Activated T-cell treated with anti-CD3 and anti-CD28 coated beads for 4 hours (primary cell): ENCODE results near the gene DDC.

Experiments used
- DNase-seq: peaks from one replicate; pipeline ENCODE4 v3.0.0-alpha.2; 2020

The DDC gene

DNA sequence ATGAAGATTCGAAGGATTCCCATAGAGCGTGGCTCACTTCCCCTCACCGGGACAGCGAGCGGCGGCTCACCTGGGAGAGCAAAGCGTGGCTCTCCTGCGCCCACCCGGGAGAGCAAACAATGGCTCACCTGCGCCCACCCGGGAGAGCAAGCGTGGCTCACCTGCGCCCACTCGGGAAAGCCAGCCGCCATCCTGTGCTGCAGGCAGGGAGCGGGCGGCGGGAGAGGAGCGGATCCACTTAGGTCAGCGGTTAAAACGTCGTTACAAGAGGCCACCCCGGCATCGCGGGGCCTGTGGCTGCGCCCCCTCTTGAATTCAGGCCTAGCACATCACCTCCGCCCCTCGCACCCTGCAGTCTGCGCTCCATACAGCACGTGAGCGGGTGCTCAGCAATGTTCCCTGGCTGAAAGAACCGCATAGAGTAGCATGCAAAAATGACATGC lies 114.6 kb downstream of the DDC start:
- no peak for DNase-seq

DNA sequence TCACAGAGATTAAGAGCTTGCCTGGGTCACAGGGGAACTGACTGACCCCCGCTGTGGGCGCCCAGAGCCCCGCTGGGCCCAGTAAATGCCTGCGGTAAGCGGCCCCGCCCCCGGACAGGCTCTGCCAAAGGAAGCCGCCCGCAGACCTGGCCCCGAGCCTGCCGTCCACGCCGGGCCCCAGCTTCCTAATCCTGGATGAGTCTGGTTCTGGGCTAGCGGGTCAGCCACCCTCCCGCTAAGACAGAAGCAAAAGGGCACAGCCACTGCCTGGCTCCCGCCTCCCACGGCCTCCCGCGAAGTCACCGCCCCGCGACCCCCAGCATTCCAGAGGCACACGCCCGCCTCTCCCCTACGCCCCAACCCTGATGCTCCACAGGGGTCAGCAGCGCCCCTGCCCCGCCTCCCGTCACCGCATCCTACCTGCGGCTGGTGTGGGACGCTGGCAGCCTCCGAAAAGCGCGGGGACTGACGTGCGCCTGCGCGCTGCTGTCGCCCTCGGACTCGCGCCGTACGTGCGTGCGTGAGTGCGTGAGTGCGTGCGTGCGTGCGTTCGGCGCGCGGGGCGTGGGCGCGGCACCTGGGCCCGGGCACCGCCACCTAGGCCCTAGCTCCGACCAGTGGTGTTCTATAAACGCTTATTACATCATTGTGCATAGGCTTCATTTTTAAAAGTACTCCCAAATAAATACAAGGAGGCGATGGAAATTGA lies 115.2 kb downstream of the DDC start, which contains the start of gene FIGNL1:
FIGNL1 (minus strand) TSS at position 470 of the 709 bp plus-strand sequence. CDS start 3,063 bp downstream, outside the sequence.
- DNase-seq: peak; percentile 75

DNA sequence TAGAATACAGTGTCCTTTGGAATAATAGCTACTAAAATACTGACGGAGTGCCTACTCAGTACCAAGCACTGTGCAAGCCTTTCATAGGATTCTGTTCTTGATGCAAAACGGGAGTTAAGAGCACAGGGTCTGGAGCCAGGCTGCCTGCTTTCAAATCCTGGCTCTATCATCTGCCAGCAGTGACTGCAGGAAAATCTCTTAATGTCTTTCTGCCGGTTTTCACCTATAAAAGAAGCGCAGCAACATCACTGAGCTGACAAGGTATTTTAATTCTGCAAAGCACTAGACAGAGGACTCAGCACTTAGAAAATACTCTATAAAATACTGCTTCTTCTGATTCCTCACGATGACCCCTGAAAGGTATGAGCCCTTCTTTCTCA lies 115.7 kb downstream of the DDC start:
- no peak for DNase-seq

DNA sequence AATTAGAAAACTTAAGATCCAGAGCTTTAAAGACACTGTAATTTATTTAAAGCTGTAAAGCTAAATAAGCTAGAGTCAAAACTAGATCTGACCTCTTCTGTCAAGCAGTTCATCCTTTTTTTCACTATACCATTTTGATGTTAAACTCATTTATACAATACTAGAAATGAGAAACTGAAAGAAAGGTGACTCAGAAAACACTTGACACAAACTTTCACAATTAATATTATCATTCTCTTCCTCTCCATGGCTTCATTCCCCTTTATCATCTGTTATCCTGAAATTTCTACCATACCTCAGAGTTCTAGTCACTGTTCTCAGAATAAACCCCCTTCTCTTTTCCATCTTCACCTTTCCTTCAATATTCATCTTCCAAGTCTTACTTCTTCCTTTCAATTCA lies 116.4 kb downstream of the DDC start:
- no peak for DNase-seq

DNA sequence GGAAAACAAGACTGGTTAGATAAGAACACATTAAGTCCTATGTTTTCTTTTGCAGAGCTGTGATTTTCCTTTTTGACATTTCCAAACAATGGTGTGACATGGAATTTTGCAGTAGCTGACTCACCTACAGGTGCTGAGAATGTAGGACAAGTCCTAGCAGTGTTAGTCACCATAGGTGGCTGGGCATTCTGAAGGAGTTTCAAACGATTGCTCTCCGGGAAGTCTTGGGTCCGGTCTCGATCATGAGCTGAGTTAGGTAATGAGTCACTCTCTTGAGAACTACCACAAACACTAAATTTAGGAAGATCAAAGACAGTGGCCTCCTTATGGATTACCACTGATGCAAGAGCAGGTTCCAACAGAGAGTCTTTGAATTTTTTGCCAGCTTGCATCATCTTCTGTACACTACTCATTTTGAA lies 118.7 kb downstream of the DDC start:
- DNase-seq: no peak

DNA sequence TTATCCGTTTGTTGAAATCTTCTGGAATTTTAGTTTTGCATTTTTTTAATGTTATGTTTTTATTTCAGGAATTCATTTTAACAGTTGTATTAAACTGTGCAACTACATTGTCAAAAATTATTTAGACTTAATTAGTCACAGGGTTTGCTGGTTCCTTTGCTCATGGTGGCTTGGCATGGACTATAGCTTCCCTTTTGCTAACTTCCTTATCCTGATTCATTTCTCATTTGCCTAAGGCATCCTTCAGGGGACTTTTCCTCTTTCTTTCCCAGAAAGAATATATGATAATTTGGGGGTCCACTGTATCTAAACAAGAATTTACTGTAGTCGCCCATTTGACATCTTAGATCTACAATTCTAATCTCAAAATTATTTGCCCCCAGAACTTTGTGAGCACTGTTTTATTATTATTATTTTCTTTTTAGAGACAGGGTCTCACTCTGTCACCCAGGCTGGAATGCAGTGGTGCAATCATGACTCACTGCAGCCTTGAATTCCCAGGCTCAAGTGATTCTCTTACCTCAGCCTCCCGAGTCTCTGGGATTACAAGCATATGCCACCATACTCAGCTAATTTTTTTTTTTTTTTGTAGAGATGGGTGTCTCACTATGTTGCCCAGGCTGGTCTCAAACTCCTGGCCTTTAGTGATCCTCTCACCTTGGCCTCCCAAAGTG lies 128.9 kb downstream of the DDC start:
- no peak for DNase-seq

DNA sequence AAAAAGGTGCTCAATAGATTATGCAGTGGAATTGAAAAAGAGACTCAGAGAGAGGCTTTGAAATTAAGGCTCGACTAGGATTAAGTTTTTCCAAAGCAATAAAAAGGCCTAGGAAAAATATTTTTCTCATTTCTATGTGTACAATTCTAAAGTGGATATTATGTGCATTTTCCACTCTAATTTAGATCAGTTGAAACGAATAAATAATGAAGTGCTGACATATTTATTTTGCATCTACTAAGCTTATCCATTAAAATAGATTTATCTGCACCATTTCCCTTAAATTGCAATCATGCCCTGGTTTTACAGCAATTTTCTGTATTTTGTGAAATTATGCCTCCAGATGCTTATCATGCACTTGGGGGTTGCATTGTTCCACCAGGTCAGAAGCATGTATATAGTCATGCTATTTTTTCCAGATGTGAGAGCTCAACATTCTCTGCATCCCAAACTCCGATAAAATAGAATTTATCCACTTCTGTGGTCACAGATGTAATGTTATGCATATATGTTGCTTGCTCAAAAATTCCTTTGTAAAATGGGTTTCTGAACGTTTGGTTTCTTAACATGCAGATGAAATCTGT lies 133.4 kb downstream of the DDC start:
- DNase-seq: no peak

DNA sequence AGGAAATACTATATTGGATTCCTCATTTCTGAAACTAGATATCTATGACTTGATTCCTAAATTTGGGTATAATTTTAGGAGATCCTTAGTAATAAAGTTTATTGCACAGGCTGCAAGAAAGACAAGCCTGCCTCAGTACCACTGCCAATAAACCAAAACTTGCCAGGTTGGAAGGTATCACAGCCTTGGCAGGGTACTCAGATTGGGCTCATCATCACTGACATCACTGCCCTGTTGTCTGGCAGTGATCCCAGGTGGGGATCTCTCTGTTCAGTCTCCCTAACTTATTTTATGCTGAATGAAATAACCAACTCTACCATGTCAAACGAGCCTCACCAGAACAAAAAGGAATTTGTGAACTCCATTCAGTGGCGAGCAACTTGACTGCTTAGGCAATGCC lies 133.9 kb downstream of the DDC start:
- DNase-seq: no peak

DNA sequence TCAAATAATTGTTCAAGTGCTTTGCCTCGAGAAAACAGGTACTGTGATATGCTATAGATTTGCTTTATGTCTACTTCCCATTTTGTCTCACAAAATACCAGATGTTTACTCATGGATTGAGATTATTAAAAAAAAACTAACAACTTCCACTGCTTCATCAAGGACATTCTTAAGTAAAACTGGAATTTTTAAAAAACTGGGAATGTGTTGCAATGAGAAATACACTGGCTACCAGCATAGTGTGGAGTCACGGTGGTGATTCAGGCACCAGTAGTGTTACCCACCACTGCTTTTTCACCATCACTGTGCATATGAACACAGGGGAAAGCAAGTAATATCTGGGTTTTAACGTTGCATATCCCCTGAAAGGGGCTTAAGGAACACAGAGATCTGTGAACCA lies 136.3 kb downstream of the DDC start:
- no peak for DNase-seq

DNA sequence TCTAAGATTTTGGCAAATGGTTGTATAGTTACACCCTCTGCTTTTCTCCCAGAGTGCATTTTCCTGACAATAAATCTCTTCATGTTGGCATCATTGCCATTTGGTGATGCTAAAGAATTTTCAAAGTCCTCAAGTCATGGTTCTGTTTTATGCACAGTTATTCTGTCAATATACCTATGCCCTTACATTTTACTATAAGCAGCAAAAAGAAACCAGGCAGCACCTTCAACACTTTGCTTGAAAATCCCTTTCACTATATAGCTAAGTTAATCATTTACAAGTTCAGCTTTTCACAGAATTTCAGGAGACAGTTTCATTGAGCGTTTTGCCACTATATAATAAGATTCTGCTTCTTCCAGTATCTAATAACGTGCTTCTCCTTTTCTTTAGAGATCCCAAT lies 137.7 kb downstream of the DDC start:
- DNase-seq: no peak

DNA sequence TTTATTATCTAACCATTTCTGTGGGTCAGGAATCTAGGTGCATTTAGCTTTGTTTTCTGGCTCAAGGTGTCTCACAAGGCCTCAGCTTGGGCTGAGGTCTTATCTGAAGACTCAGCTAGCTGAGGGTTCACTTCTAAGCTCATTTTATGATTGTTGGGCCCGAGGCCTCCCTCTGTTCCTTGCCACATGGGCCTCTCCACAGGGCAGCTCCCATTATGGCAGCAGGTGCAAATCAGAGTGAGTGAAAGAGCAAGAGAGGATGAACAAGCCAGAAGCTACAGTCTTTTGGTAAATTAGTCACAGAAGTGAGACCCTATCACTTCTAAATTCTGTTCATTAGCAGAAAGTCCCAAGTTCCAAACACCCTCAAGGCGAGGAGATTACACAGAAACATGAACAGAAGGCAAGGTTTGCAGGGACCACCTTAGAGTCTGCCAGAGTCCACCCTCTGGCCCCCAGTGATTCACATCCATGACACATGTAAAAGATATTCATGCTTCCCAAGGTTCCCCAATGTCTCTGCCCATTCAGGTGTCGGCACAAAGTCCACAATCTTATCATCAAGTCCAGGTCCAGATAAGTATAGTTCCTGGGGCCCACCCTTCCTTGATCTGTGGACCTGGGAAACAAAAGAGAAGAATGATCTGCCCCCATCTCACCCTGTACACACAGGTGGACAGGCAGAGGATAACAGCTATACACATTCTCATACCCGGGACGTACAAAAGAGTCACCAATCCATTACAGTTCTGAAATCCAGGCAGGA lies 138.7 kb downstream of the DDC start:
- no peak for DNase-seq

DNA sequence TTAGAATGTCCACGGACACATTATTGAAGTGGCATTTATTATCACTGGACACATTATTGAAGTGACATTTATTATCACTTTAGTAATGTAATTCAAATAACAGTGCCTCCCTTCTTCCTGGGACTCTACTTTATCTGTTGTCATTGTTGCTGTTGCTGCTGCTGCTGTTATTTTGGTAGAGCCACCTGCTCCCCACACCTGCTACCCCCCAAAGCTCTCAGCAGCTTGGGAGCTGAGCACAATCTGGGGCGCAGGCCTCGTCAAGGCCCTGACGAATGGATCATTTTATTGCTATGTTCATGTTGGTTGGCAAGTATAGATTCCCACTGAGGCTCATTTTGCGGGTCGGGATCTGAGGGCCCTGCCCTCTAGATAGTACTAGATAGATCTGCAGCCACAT lies 139.9 kb downstream of the DDC start:
- DNase-seq: no peak

DNA sequence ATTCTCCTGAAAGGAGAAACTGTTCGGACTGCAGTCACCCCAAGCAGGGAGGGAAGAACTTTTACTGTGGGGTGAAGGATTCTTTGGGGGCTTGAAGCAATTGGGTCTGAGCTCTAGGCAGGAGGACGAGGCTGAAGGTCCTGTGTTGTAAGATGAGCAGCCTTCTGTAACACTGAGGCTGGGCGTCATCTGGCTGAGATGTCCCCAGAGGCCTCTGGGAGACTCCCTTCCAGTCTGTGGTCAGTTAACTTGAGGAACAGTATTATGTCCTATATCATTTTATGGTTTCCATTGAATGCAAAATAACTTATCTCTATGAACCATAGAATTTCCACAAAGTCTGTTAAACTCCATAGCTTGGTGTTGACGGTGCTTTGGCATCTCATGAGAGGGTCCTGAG lies 141.3 kb downstream of the DDC start:
- DNase-seq: no peak

DNA sequence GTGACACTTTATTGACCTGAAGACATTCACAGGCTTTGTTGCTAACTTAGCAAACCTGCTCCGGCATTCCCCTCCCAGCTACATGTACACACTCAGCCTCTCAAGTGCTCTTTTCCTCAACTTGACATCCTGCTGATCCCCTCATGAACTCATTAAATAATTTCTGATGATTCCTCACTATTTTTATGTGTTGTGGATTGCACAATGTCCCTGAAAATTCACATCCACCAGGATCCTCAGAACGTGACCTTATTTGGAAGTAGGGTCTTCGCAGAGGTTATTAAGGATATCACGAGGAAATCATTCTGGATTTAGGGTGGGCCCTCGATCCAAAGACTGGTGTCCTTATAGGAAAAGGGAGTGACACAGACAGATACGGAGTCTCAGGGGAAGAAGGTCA lies 142.3 kb downstream of the DDC start:
- no peak for DNase-seq

DNA sequence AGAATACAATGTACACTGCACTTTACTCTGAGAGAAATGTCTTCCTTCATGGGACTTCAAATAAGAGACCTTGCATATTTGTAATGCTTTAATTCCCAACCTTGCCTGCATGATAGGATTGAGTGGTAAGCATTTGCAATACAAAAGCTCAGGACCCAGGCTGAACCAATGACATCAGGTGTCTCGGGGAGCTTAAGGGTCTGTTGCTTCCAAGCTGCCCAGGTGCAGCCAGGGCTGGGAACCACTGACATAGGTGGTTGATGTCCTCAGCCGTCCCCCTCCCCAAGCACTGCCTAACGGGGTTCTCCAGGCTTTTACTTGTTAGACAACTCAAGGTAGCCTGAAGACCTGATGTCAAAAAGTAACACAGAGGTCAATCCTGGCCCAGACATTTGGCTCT lies 144.2 kb downstream of the DDC start:
- no peak for DNase-seq

DNA sequence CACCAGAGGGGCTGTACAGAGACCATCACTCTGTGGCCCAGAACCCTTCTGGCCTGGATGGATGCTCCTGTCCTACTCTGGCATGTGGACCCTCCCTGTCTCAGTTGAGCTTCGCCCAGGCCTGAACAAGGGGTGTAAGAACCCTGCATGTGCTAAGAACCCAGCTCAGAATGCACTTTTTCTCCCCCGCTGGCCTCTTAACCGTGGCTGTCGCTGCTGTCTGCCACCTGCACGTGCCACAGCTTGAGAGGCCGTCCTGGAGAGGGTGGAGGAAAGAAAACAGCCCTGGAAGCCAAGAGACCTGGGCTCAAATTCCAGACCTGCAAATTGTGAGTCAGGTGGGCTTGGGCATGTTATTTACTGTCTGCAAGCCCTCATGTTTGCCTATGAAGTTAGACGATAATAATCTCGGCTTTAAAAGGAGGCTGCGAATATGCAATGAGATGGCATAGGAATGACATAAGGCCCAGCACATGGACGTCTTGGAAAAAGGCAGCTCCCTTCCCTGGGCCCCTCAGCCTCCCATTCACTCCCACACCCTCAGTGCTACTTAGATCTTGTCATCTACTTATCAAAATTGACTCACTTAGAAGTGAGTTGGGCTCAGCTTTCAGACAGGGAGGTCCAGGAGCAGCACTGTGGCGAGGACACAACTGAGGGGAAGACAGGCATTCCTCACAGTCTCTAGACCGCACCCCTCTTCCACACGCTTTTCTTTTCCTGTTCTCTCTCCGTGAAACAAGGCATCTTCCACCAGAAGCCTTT lies 146.5 kb downstream of the DDC start:
- DNase-seq: no peak

DNA sequence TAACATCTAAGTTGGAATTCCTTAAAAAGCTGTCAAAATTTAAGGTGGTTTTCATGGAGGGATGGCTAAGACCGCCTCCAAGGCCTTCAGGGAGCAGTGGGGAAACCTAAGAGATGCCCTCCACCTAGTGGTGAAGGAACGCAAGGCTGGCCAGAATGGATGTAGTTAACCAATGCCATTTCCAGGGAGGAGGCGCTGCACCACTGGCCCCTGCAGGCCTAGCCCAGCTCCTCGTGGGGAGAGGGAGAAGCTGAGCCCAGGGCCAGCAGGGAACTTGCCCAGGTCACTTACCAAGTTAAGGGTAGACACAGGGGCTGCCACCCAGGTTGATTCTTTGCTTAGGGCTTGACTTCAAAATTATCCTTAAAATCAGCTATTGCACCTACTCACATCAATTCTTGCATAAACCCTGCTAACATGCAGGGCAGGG lies 147.1 kb downstream of the DDC start:
- peak; percentile 50 for DNase-seq

DNA sequence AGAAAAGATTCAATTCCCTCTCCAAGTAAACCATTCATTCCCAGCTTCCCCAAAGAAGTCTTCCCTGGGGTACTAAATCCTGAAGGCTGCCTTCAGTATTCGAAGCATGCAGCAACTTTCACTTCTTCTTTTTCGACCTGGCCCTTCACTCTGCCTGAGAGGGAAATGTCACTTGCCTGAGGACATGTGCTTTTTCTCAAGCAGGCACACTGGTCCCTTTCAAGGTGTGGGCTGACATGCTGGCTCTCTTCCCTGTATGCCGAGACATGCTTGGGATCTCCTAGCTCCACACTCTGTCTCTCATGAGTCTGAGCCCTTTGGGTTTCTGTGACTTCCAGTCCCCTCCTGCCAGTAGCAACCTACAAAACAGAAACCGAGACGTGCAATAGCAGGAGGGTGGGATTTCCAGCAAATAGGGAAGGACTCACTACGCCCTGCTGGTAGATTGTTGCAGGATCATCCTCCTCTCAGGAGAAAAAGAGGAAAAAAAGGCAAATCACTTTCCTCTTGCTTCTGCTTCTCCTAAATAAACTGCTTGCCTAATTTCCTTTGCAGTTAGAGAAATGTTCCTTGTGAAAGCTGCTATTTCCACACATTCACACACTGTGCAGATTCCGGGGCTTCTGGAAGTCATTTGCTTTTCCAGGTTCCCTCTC lies 148.6 kb downstream of the DDC start:
- no peak for DNase-seq

DNA sequence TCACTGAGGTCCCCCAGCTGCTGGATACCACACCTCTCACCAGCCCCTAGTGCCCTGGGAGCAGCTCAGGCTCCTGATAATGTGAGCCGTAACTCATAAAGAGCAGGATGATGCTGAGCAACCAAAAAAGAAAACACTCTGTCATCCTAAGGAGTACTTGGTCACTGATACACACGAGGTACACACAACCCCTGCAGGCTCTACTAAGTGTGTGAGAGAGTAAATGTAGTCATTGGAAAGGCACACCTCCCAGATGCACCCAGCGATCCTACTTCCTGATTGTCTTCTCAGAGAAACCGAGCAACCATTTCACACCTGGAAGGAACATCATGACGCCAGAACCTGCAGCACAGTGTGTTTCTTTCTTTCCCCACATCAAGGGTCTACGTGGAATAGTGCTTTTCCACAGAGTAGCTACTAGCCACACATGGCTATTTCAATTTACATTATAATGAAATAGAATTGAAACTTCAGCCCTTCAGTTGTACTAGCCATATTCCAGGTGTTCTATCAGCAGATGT lies 149.3 kb downstream of the DDC start:
- DNase-seq: no peak

DNA sequence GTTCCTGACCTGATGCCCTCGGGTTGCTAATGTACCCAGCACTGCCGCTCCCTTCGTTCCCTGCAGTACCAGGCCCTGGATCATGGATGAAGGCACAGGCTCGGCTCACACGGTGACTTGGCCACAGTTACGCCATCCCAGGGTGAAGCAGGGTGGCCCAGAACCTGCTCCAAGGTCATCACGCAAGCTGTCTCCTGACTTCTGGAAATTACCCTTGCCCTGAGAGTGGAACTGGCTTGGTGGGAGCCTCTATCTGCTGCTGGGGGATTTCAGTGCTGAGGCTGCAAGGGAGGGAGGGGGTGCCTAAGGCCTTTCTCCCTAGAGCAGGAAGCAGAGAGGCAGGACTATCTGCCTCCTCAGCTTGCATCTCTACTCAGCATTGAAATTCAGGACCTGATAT lies 151.6 kb downstream of the DDC start:
- DNase-seq: no peak

DNA sequence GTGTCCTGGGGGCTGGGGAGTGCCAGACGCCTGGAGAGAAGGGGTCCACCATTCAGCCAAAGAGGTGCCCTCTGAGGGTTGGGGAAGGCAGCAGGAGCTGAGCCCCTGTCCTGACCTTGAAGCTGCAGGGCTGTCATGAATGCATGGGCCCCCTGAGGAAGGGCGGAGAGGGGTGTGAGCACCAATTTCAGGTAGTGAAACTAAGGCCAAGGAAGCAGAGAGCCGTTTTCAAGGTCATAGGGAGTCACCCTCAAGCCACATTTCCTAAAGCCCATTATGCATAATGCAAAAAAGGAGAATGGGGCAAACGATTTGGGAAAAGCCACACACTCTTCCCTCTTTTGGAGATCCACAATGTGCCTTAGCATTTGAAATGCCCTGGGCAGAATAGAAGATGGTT lies 152.2 kb downstream of the DDC start:
- DNase-seq: no peak

DNA sequence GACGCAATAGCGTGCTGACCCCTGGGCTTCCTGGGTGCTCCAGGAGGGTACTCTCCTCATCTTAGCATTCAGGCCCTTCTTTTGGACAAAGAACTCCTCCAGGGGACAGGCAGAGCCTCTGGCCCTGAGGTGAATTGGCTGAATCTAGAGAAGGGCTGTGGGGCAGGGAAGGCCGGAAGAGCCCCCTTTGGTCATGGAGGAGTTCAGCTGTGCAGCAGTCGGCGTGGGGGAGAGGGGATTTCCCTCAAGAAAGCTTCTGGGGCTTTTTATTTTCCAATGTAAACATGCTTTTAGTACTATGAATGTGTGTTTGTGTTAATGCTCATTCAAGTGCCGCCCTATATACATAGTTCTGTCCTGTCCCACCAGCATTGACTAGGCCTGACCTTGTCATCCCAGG lies 153.9 kb downstream of the DDC start:
- DNase-seq: no peak
